ENCODE results near the gene CCDC38.

The CCDC38 gene

DNA sequence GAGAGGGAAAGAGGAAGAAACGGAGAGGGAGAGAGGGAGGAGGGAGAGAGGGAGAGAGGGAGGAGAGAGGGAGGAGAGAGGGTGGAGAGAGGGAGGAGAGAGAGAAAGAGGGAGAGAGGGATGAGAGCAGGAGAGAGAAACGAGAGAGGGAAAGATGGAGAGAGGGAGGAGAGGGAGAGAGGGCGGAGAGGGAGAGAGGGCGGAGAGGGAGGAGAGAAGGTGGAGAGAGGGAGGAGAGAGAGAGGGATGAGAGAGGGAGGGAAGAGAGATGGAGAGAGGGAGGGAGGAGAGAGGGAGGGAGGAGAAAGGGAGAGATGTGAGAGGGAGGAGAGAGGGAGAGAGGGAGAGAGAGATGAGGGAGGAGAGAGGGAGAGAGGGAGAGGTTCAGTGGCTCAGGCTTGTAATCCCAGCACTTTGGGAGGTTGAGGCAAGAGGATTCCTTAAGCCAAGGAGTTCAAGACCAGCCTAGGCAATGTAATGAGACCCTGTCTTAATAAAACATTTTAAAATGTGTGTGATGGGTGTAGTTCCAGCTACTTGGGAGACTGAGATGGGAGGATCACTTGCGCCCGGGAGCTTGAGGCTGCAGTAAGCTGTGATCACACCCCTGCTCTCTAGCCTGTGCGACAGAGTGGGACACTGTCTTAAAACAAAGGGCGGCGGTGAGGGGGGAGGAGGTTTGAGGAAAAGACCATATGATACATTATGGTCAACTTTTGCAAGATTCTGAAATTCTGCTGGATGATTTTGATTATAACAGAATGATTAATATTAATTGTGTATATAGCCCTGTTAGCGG is 105.0 kb downstream of the CCDC38 start:
- DNase-seq (ENCODE audit: low spot score), result no peak

DNA sequence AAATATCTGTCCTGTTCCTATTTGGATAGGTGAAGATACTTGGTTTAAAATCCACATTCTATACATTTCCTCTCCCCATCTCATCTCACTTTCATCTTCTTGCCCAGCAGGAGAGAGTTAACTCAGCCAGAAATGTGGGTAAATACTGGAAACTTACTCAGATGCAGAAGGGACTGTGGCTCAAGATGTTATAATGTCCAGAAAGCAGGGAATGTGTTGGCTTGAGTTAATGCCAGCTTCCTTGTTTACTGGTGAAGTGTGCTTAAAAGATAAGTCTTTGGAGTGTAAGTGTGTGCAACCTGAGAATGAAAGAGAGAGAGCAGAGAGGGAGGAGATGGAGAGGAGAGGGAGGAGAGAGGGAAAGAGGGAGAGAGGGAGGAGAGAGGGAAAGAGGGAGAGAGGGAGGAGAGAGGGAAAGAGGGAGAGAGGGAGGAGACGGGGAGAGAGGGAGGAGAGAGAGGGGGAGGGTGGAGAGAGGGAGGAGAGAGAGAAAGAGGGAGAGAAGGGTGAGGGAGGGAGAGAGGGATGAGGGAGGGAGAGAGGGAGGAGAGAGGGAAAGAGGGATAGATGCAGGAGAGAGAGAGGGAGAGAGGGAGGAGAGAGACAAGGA is 105.7 kb downstream of the CCDC38 start:
- DNase-seq (ENCODE audit: low spot score), result no peak

DNA sequence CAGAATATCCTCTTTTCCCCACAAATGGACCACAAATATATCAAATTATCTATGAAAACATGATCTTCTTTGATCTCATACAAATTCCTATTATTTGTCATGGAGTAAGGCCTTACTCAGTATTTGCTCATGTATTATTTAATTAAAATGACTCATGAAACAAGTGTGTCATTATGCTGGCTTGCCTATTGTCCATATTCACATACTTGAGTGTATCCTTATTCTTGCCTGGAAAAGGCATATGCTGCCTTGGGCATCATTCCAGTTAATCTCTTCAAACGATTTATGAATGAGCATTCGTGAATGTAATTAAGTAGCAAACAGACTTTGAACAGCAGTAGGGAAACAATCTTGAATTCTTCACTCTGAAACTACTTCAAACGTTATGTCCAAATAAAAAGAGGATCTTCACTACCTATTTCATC is 106.2 kb downstream of the CCDC38 start:
- DNase-seq (ENCODE audit: low spot score), result no peak

DNA sequence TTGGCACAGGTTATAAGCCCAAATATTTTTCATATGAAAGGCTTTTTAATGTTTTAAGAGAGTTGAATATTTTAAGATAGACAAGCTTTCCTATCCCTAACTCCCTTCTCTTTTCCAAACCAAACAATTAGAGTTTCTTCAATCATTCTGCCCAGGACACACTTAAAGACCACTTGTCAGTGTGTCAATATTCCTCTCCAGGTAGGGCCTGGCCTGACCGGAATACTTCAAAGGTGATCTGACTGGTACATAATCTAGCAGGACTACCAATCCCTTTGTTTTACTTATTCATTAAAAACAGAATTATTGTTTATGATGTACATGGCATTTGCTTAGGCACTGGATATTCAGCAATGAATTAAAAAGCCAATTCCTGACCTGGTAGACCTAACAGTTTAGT is 107.8 kb downstream of the CCDC38 start:
- no peak for DNase-seq (ENCODE audit: low spot score)

DNA sequence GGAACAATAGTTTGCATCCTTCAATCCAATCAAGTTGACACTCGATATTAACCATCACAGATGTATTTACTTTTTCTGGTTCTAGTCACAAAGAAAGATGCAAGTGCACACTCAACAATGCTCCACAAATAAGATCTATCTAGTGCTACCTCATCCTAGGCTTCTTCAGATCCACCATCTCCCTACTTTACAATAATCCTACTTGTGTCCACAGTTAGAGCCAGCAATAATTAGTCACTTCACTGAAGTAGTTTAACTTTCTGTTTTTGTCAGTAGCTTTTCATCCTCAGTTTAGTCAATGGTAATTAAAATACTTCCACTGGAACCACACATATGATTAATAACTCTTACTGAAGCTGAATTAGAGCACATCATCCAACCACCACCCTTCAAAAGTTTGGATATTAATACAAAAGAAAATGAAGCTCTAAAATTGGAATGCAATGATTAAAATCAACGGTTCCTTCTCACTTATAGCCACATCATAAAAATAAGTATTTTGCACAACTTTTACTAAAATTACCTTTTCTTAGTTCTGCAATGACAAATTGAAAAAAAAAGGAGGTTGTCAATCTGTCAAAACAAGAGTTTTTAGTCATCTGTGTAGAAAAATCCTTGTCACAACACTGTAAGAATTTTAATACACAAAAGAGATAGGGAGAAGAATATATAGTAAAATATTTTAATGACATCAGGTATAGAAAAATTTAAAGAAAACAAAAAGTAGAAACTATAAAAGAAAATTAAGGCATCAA is 111.9 kb downstream of the CCDC38 start:
- no peak for DNase-seq (ENCODE audit: low spot score)

DNA sequence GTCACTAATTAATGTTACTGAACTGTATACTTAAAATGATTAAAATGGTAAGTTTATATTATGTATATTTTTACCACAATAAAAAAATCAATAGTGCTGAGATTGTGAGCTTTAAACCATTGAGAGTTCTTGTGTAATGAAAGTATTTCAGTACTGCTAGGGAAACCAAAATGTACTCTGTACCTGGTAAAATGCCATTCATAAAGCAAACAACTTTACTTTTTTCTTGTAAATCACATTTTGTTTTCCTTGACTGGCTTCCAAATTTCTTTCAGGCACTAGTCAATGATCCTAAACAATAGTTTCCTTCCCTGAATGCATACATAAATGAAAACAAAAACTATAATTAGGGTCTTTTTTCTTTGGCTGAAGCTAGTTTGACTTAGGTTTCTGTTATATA is 113.0 kb downstream of the CCDC38 start:
- DNase-seq (ENCODE audit: low spot score), result no peak

DNA sequence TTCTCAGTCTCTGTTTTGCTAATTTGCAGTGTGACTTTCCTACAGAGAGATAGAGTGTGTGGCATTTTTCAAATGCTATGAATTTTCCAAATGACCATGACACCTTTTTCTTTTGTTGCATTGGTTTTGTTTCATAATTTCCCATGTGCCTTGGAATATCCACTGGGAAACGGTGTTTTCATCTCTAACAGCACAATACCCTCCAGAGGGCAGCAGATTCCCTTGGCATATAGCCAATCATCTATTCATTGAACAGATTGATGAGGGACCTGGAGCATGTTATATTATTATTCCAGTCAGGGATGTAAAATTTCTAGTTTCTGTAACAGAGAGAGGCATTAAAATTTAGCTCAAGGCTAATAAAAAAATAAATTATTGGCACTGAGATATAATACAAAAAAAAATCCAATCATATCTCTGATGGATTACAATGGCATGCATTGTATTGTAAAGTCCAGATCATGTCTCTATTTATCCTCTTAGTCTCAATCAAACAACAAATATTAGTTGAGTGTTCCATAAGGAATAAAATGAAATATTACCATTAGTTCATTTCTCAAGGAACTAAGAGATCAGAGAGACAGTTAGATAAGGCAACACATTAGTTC is 122.2 kb downstream of the CCDC38 start:
- peak; percentile 10 for DNase-seq (ENCODE audit: low spot score)

Data from SK-N-DZ (cell line).